Measurements from ENCODE around the gene TEFM.

Gene TEFM

DNA sequence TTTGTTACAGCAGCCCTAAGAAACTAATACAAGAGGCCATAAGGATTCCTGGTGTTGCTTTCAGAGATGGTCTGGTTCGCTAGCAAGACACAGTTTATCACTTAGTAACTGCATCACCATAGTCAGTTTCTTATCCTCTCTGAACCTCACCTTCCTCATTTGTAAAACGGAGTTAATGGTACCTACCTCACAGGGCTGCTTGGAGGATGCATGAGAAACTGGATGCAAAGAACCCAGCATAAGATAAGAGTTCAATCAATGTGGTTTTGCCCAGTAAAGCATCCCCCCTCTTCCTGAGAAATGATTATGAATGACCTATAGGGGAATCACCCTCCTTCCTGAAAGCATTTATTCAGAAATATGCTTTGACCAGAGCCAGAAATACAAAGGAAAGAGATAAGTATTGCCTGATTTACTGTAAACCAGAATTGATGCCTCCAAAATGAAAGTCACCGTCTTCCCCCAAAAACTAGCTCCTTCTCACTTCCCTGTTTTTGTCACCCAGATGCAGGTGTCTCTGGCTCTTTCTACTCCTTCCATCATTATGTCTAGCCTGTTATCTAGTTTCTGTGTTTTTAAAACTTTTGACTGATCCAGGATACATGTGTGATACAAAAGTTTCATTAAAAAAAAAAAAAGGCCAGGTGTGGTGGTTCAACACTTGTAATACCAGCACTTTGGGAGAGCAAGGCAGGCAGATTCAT, 2.8 kb upstream of the TEFM start:
- no peaks in the 10 kb centered on the region for H4K20me1 ChIP-seq (ENCODE audit: control insufficient read depth, insufficient read depth, low read depth, low read length)
- H3K79me2 ChIP-seq (ENCODE audit: control insufficient read depth, low read length) = peaks cover 36% of the 10 kb centered on the region
- H3K9me2 ChIP-seq (replicated peaks; ENCODE audit: control insufficient read depth, low read length) = no peaks in the 10 kb centered on the region
- no peaks in the 10 kb centered on the region for H3K9me3 ChIP-seq (ENCODE audit: control insufficient read depth, insufficient read depth, low read length)
- peak overlapping the region; percentile 4; the same call in 1 of the 2 replicates for H3K4me2 ChIP-seq (ENCODE audit: low read length)
- no peaks in the 10 kb centered on the region for H3K27me3 ChIP-seq (ENCODE audit: control insufficient read depth, low read length)
- no peak overlapping the region for H3K27ac ChIP-seq (ENCODE audit: low read depth, low read length)
- H3K36me3 ChIP-seq (ENCODE audit: control insufficient read depth, low read length) = peaks cover 12% of the 10 kb centered on the region
- no peak for TF ChIP-seq EZH2phosphoT487 (IDR thresholded peaks at IDR 0.05; ENCODE audit: borderline replicate concordance, low read length)
- TF ChIP-seq, protein P1, sequence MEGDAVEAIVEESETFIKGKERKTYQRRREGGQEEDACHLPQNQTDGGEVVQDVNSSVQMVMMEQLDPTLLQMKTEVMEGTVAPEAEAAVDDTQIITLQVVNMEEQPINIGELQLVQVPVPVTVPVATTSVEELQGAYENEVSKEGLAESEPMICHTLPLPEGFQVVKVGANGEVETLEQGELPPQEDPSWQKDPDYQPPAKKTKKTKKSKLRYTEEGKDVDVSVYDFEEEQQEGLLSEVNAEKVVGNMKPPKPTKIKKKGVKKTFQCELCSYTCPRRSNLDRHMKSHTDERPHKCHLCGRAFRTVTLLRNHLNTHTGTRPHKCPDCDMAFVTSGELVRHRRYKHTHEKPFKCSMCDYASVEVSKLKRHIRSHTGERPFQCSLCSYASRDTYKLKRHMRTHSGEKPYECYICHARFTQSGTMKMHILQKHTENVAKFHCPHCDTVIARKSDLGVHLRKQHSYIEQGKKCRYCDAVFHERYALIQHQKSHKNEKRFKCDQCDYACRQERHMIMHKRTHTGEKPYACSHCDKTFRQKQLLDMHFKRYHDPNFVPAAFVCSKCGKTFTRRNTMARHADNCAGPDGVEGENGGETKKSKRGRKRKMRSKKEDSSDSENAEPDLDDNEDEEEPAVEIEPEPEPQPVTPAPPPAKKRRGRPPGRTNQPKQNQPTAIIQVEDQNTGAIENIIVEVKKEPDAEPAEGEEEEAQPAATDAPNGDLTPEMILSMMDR (IDR thresholded peaks at IDR 0.05; ENCODE audit: low read depth, low read length, poor library complexity, severe bottlenecking) = no peak
- H3K4me3 ChIP-seq (ENCODE audit: low read length) = no peak overlapping the region
- H3F3A ChIP-seq (ENCODE audit: control insufficient read depth, insufficient read depth) = peaks cover 3% of the 10 kb centered on the region; the same call in 1 of the 2 replicates
- peaks cover 30% of the 10 kb centered on the region for H3K4me1 ChIP-seq (ENCODE audit: control insufficient read depth, low read length)

DNA sequence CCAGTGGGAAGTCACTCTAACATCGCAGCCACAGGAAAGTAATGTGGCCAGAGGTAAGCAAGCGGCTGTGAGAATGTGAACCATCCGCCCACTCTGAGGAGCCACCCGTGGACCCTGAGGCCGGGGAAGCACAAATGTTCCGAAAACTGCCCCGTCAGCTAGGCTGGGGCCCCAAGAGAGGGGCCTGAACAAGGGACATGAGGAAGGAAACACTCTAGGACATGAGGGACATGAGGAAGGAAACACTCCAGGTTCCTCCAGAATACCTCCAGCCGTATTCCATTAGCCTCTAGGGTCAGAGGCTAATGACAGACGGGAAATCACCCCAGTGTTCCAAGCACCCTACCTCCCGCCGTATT, 317 bp downstream of the TEFM start:
- Histone ChIP-seq H3K9me3 (ENCODE audit: control insufficient read depth, insufficient read depth, low read length) (no peaks in the 10 kb centered on the region), H3K4me2 (ENCODE audit: low read length) (peak overlapping the region; percentile 96), H4K20me1 (ENCODE audit: control insufficient read depth, insufficient read depth, low read depth, low read length) (no peaks in the 10 kb centered on the region), H3K36me3 (ENCODE audit: control insufficient read depth, low read length) (peaks cover 33% of the 10 kb centered on the region), H3K9me2 (replicated peaks; ENCODE audit: control insufficient read depth, low read length) (no peaks in the 10 kb centered on the region), H3K4me3 (ENCODE audit: low read length) (peak overlapping the region; percentile 86), H3K27me3 (ENCODE audit: control insufficient read depth, low read length) (no peaks in the 10 kb centered on the region), H3K27ac (ENCODE audit: low read depth, low read length) (peak overlapping the region; percentile 49), H3K79me2 (ENCODE audit: control insufficient read depth, low read length) (peaks cover 52% of the 10 kb centered on the region), H3K4me1 (ENCODE audit: control insufficient read depth, low read length) (peaks cover 30% of the 10 kb centered on the region), H3F3A (ENCODE audit: control insufficient read depth, insufficient read depth) (peaks cover 15% of the 10 kb centered on the region)
- TF ChIP-seq, protein P1 (IDR thresholded peaks at IDR 0.05; ENCODE audit: low read depth, low read length, poor library complexity, severe bottlenecking) = no peak
- no peak for TF ChIP-seq EZH2phosphoT487 (IDR thresholded peaks at IDR 0.05; ENCODE audit: borderline replicate concordance, low read length)

DNA sequence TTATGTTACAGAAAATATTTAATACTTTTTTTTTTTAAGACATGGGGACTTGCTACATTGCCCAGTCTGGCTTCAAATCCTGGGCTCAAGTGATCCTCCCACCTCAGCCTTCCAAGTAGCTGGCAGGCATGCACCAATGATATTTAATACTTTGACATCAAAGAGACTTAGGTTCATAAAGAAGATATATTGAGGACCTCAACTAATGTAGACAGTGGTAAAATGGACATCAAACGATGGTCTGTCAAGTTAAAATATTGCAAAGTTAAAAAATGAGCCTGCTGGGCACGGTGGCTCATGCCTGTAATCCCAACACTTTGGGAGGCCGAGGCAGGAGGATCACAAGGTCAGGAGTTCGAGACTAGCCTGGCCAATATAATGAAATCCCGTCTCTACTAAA, 8.7 kb downstream of the TEFM start:
- Histone ChIP-seq H3K4me2 (ENCODE audit: low read length) (no peak overlapping the region), H3K9me2 (replicated peaks; ENCODE audit: control insufficient read depth, low read length) (no peaks in the 10 kb centered on the region), H3K9me3 (ENCODE audit: control insufficient read depth, insufficient read depth, low read length) (no peaks in the 10 kb centered on the region), H3F3A (ENCODE audit: control insufficient read depth, insufficient read depth) (peaks cover 55% of the 10 kb centered on the region), H3K79me2 (ENCODE audit: control insufficient read depth, low read length) (peaks cover 7% of the 10 kb centered on the region), H3K27me3 (ENCODE audit: control insufficient read depth, low read length) (no peaks in the 10 kb centered on the region), H4K20me1 (ENCODE audit: control insufficient read depth, insufficient read depth, low read depth, low read length) (no peaks in the 10 kb centered on the region), H3K36me3 (ENCODE audit: control insufficient read depth, low read length) (peaks cover 77% of the 10 kb centered on the region), H3K27ac (ENCODE audit: low read depth, low read length) (no peak overlapping the region), H3K4me1 (ENCODE audit: control insufficient read depth, low read length) (no peaks in the 10 kb centered on the region), H3K4me3 (ENCODE audit: low read length) (no peak overlapping the region)
- TF ChIP-seq, protein P1 (IDR thresholded peaks at IDR 0.05; ENCODE audit: low read depth, low read length, poor library complexity, severe bottlenecking) = no peak
- no peak for TF ChIP-seq EZH2phosphoT487 (IDR thresholded peaks at IDR 0.05; ENCODE audit: borderline replicate concordance, low read length)

Measured in DOHH2 (cell line).